Measurements from ENCODE around the gene ARSG. TPM values are rescaled to one million over a fixed set of nuclear protein-coding genes. Genes with fewer than 3 reads are reported as not detected.

Gene ARSG
- total and polyA plus RNA-seq, 9 of the 15 experiments (the other 6 are each of a cell fraction or from before 2014, with no cell fraction given), result 1.0 to 5.6 (median 1.8) TPM

- TF ChIP-seq MAFK (IDR thresholded peaks at IDR 0.05; ENCODE audit: low read length) (peak; percentile 30; the same call in 1 of the 2 replicates), SLC30A9 (CRISPR knock-in tag; IDR thresholded peaks at IDR 0.05) (no peak), HNRNPLL (IDR thresholded peaks at IDR 0.05; ENCODE audit: low read depth, low read length, poor library complexity, severe bottlenecking) (no peak), GTF2F1 (IDR thresholded peaks at IDR 0.05; ENCODE audit: low read depth, low read length) (no peak), BCOR (IDR thresholded peaks at IDR 0.05) (peak; percentile 50; the same call in 1 of the 2 replicates), E2F6 (IDR thresholded peaks at IDR 0.05; ENCODE audit: borderline replicate concordance in 1 of 2, extremely low read depth in 1 of 2, insufficient read depth in 1 of 2, insufficient read length in 1 of 2, low read depth in 1 of 2, low read length in 1 of 2, poor library complexity in 1 of 2, severe bottlenecking in 1 of 2) (peak in 1 of 2 experiments; percentile 50), MTA3 (IDR thresholded peaks at IDR 0.05; ENCODE audit: borderline replicate concordance) (peak; percentile 22; the same call in 1 of the 2 replicates), TCFL5 (CRISPR knock-in tag; conservative IDR thresholded peaks at IDR 0.05) (no peak), ELF1 (tag; IDR thresholded peaks at IDR 0.05) (peak; percentile 63; the same call in 1 of the 2 replicates), ZNF395 (CRISPR knock-in tag; IDR thresholded peaks at IDR 0.05) (no peak), HES1 (IDR thresholded peaks at IDR 0.05; ENCODE audit: low read depth) (no peak), FOXK1 (CRISPR knock-in tag; IDR thresholded peaks at IDR 0.05; ENCODE audit: borderline replicate concordance) (no peak), ZNF263 (CRISPR knock-in tag; IDR thresholded peaks at IDR 0.05; ENCODE audit: borderline replicate concordance) (no peak), ZNF764 (CRISPR knock-in tag; IDR thresholded peaks at IDR 0.05; ENCODE audit: low read depth) (no peak), CEBPG (CRISPR knock-in tag; IDR thresholded peaks at IDR 0.05) (no peak), CEBPG (tag; conservative IDR thresholded peaks at IDR 0.05 in 1 of 2, IDR thresholded peaks at IDR 0.05 in 1 of 2) (peak in 1 of 2 experiments; percentile 19; a peak in 1 of 4 replicates), RBBP5 (IDR thresholded peaks at IDR 0.05; ENCODE audit: borderline replicate concordance, insufficient read depth, low read length, poor library complexity, severe bottlenecking) (peak; percentile 45), CHD1 (IDR thresholded peaks at IDR 0.05; ENCODE audit: low read length) (no peak), CREB3L1 (IDR thresholded peaks at IDR 0.05; ENCODE audit: borderline replicate concordance, low read depth) (no peak), GABPB1 (CRISPR knock-in tag; IDR thresholded peaks at IDR 0.05) (no peak), ZNF224 (CRISPR knock-in tag; IDR thresholded peaks at IDR 0.05) (no peak), CREBBP (IDR thresholded peaks at IDR 0.05; ENCODE audit: low read depth, low read length) (no peak), ZNF785 (CRISPR knock-in tag; IDR thresholded peaks at IDR 0.05) (no peak)
These were observed 146.9 kb downstream of the ARSG start (continued) for GRCh38 chr17:68437979-68438822.
